HG02870 (cell line): Measurements from ENCODE around the gene PLXDC2.

Experiments used
- ATAC-seq: cut with Tn5 transposase; IDR thresholded peaks from one replicate; pipeline ENCODE4 v1.9.1; 2021; ENCODE audit warnings: mild to moderate bottlenecking, moderate library complexity; ENCODE audit not compliant: unreplicated experiment

The PLXDC2 gene

DNA sequence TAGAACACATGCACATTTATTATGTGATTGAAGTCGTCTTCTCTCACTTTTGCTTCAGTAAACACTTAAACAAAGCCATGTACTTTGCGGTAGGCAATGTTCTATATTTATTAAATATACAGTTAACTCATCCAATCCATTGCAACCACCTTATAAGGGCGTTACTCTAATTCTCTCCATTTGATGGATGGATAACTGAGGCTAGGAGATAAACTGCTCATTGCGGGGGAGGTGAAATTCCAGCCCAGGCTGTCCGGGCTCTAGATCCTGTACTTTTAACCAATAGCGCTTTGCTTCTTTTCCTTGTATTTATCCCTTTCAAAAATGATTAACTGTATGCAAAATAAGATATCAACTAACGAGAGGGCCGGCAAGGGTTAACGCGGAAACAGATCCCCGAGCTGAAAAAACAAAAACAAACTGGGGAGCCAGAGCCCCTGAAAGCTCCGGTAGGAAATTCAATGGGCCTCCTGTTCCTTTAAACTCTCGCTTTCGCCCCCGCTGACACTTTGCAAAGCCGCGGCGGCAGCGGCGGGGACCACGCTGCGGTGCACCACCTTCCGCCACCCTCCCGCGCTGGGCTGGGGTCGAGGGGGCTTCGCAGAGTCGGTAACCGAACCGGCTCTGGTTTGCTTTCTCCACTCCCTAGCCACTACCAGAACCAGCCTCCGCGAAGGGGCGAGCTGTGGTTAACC lies 1.0 kb upstream of the PLXDC2 start:
- no peak for ATAC-seq

DNA sequence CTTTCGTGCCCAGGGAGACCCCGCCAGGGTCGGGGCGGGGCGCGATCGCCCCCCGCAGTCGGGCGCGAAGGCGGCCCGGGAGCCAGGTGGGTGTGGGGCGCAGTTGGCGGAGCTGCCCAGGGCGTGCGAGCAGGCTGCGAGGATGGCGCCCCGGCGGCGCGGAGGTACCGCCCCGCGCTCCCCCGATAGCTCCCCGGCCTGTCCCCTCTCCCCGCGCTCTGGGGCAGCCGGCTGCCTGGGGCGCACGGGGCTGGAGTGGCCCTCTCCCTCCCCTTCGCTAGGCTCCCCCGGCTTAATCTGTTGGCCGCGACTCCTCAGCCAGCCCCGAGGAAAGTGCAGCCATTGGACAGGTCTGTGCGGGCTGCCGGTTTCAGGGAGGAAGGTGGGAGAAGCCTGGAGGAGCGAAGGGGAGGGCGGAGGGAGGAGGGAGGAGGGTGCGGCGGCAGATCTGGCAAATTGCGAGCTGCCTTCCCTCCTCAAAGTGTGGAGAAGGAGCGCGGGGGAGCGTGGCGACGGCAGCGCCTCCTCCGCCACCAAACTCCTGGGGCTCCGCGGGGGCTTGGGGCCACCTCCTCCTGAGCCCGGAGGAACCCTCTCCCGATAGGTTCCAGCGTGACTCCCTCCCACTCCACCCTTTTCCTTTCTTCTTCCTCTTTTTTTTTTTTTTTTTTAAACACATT lies 361 bp upstream of the PLXDC2 start:
- no peak for ATAC-seq

DNA sequence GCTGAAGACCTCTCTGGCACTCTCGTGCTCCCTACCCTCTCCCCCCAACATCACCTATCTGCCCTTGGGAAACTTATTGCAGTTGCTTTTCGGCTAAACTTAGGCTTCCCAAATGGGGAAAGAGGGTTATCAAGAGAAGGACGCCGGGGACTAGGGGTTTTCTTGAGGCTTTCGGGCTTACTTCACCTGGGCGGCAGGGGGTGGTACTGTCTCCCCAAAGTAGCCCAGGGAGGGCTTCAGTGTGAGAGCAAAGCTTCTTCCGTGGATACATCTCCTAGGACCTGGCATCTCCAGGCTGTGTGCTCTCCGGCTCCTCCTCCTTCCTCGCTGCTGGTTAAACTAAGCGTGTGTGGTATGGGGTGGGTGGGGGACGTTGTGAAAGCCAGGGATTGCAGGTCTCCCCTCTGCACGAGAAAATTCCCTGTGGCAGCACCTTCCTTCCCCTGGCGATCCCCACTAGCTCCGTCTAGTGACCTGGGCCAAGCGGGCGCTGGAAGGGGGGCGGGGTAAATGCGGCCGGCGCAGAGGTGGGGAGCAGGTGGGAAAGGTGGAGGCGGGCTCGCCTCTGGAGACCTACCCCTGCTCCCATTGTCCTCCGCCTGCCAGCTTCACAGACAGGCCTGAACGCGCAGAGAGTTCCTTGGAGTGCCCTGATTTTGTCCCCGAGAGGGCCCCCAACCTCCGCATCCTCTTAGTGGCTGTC lies 1.1 kb downstream of the PLXDC2 start:
- no peak for ATAC-seq

DNA sequence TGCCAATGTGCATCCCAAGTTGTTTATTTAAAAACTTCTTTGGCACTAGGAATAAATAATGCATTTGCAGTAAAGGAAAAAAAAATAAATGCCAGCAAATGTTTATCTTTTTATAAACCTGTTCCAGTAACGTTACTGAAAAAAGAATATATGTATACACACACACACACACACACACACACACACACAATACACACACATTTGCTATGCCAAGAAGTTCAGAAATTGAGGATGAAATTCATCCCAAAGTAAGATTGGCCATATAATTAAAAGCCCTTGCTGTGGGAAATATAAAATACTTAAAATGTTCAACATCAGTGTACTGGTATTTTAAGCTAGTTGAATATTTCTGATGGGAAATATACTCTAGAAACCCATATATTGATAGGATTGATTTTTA lies 2.6 kb downstream of the PLXDC2 start:
- ATAC-seq, result no peak

DNA sequence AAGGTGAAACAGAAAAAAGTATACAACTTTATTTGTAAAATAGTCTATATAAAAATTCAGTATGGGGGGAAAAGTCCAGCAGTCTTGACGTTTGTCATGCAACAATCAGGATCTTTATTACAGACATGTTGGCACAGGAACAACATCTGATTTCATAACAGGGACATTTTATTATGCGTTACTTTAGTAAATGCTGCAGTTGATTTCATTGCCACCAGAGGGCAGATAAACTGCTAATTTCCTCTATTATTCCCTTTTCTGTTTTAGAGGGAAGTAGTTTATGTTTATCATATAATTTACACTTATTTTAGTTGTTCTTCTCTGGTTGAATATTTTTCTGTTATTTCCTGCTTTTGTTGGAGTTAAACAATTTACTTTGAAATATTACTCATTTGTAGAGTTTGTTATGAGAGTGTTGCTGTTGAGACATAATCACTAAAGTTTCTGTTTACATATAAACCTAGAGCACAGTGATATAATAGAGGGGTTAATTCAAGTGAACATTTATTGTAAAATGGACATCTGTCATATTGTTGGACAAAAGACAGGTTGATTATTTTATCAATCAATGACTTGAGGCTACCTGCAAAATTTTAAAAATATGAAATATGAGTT lies 3.3 kb downstream of the PLXDC2 start:
- no peak for ATAC-seq

DNA sequence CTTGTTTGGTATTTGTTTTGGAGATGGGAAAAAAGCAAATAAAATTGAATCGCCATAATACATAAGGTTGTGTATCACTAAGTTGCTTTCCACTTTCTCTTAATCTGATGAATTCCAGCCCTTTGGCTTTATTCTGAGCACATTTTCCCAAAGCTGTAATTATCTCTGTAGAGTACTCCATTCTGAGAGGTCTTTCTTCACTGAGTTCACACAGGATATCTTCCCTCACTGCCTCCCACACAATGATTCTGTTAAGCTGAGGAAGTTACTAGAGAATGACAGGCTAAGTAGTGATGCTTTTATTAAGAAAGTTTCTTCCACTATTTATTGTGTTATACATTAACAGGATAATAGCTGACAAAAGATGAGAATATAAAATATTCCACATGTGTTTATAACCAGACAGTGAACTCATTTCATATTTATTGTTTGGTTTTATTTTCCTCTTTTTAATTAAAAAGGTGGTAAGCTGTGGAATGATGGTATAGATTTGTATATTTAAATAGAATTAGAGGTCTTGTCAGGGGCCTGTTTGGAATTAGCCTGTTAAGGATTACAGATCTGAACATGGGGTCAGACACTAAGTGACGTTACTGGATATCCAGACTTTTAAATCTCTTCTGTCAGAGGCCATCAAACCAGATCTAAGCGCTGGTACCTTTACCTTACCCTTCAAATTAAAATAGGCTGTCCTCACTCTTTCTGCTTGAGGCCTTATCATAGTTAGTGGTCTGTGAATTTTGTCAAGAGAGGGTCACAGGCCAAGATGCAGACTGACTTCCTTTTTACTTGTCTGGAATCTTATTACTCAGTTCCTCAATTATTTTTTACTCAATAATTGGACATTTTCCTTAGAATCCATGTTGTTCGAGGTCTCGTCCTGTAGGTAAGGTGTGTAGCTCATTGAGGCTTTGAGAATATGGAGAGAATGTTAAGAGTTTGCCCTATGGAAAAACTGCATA lies 8.4 kb downstream of the PLXDC2 start:
- no peak for ATAC-seq

DNA sequence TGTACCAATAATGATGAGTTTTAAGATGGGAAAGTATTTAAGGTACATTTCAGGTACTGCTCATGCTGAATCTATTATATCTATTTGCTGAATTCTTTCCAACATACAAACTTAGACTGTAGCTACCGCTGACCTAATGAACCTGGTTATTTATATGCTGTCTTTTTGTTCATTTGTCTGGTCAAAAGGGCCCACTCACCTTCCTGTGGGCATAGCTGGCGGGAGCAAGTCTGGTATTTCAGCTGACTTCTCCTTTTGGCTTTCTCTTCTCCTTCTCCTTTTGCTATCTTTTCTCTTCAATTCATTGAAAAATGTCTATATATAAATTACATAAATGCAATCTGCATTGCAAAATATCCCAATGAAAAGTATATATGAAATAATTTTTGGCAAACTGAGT lies 9.5 kb downstream of the PLXDC2 start:
- ATAC-seq, result no peak

DNA sequence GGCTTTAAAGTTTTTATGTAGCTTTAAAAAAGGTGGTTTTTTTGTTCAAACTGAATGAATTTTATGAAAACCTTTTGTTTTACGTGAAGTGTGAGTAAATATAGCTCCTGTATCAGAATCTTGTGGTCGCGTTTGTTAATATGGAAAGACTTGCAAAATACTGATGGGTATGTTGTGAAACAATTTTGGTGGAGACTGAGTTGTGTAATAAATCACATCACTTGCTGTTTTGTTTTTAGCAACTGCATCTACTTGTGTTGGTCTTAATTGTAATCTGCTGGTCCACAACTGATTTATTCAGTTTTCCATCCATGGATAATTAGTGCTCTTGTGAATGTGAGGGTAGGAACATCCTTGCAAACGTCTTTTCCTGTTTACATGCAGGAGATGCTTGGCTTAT lies 10.5 kb downstream of the PLXDC2 start:
- no peak for ATAC-seq

DNA sequence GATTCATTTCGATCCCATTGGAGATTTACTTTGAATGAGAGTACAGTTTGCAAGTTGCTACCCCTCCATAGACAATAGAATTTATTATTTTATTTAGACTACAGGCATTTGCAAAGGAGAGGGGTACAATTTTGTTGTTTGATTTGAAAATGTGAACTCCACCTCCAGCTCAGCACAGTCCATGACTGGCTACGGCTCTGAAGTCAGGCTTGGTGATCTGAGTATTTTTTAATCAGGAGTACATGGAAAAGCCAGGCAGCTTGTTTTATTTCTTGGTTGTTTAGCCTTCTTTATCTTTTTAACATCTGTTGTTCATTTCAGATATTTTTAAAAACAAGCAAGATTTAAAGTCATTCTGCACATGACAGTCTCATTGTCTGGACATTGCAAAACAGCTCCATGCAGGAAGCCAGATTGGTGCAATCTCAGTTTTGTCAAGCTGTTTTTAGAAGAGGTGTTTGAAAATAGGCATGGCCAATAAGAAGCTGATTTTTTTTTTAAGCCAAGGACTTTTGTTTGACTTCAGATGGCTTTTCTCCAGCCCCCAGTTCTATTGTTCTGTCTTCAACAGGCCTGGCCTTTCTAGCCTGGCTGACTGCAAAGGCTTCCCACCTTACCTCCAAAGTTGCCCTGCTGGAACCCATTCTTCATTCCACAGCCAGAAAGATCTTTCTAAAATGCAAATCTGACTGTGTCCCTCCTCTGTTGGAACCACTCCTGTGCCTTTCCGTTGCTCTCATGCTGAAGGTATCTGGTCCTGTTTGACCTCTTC lies 12.2 kb downstream of the PLXDC2 start:
- ATAC-seq, result no peak

DNA sequence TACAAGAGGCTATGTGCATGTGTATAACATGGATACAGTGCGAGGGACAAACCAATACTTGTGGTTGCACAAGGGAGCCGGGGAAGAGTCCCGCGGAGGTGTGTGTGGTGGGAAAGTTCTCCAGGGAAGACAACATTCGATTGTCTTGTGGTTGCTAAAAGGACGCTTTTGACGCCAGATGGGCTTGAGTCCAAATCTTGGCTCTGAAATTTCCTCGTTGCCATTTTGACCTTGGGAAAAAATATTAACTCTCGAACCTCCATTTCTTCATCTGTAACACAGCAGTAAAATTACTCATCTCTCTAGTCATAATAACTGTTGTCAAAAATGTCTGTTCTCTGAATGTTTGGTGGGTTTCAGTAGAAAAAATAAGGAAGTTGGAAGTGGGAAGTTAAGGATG lies 16.5 kb downstream of the PLXDC2 start:
- ATAC-seq, result no peak

DNA sequence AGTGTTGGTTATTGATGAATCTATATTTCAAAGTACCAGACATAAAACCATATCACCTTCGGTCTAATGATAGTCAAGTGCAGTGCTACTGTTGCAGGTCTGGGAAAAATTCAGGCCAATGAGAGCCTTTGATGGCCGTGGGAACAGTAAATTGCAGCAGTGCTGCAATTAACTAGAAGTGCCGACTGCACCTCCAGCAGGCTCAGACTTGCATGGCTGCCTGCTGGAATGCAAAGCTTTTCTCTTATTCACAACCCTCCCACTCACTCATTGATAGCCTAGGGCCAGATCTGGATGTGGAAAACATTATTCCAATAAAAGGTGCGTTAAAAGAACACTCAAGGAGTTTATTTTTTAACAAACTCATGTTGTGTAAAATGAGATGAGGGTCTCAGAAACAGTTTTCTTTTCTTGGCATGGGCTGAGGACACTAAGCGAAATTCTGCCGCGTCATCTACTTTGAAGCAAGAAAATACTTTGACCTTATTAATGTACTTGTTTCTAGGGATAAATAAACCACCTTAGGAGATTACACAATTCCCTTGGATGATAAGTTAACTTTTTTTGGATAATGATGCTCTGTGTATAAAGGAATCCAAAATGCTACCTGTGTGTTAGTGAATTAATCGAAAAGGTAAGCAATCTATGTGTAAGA lies 17.1 kb downstream of the PLXDC2 start:
- ATAC-seq, result no peak

DNA sequence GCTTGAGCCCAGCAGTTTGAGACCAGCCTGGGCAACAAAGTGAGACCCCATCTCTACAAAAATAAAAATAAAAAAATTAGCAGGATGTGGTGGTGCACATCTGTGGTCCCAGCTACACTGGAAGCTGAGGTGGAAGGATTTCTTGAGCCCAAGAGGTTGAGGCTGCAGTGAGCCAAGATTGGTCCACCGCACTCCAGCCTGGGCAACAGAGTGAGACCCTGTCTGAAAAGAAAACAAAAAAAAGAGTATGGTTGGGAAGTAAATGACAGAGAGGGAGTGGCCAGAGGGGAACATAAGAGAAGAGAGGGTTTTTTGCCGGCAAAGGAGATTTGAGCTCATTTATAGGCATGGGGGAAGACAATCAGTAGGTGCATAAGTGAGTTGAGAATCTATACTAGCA lies 19.7 kb downstream of the PLXDC2 start:
- ATAC-seq, result no peak

DNA sequence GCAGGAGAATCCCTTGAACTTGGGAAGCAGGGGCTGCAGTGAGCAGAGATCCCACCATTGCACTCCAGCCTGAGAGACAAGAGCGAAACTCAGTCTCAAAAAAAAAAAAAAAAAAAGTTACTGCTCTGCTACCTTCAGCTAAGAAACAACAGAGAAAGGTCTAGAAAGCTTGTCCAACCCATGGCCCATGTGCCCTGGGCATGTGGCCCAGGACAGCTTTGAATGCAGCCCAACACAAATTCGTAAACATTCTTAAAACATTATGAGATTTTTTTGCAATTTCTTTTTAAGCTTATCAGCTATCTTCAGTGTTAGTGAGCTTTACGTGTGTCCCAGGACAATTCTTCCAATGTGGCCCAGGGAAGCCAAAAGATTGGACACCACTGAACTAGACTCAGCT lies 22.9 kb downstream of the PLXDC2 start:
- no peak for ATAC-seq

DNA sequence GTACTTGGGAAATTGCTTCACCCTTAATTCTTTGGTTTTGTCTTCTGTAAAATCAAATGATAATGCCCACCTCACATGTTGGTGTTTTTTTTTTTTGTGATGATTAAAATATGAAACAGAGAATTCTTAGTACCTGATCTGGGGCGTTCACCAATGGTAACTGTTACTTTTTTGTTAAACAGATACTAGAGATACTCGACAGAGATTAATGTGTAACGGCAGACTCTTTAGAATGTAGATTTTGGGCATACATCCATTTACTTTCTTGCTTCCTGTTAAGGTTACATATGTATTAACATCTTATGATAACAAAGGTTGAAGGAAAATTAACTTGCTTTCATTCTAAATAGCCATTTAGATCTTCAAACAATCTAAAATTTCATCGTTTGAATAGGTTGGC lies 23.3 kb downstream of the PLXDC2 start:
- no peak for ATAC-seq

DNA sequence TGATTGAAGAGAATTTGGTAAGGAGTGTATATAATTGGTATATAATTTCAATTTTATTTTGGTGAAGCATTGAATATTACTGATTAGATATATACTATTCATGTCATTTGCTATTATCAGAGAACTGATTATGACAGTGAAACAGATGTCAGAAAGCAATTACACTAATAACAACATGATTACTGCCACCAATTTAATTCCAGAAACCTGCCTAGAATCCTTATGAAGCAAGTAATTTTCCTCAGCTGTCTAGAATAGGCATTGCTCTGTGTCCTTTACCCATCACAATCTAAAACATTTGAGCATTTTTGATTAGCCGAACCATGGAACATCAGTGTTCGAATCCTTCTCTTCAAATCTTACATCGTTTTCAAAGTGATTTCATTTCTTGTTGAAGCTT lies 24.5 kb downstream of the PLXDC2 start:
- no peak for ATAC-seq

DNA sequence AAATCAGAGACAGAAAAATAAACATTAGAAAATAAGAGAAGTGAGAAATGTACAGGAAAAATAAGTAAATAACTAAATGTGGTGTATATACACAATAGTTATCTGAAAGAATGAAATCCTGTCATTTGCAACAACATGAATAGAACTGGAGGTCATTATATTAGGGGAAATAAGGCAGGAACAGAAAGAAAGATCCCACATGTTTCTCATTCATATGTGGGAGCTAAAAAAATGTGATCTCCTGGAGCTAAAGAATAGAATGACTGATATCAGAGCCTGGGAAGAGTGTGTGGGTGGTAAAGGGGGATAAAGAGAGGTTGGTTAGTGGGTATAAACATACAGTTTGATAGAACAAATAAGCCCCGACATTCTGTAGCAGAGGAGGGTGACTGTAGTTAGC lies 27.3 kb downstream of the PLXDC2 start:
- ATAC-seq, result no peak

DNA sequence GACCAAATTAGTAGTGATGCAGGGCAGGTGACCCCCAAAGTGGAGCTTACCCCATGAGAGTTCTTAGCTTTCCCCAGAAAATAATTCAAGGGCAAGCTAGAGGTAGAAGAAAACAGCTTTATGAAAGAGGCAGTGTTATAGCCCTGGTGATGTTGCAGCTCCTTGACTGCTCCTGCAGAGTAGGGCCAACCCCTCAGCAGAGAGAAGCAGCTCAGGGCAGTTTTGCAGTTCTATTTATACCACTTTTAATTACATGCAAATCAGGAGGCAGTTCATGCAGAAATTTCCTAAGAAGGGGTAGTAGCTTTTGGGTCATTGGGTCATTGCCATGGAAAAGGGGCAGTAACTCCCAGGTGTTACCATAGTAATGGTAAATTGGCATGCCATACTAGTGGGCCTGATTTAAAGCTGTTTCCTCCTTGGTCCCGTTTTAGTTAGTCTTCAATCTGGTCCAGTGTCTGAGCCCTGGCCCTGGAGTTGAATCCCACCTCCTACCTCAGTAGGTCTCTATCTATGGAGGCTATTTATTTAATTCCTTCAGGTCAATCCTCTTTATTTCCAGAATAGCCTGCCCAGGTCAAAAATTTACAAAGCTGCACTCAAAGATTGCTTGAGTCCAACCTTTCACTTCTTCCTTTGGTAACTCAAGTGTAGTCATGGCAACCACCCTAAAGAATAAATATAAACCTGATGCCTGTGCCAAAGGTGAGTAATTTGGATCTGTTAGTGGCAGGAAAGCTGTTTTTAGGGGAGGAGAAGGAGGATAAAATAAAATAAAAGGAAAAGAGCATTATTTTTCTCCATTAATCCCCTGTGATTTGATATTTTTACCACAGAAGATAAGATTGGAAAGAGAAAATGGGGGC lies 29.5 kb downstream of the PLXDC2 start:
- ATAC-seq, result no peak

DNA sequence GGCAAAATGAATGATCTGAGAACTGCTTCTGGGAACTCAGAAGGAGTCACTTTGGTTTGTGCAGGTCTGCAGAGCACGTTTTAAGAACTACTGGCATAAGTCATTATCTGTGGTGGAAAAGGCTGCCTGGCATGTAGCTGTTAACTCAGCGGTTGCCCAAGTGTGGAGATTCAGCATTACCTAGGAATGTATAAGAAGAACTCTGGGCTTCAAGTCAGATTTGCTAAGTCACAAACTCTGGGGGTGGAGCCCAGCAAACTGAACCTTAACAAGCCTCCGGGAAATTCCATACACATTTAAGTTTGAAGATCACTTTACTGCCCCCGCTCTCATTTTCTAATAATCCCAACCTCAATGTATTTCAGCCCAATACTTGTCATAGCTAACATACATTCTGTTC lies 31.1 kb downstream of the PLXDC2 start:
- no peak for ATAC-seq
